A673 (cell line): Measurements from ENCODE around the gene HDAC10. TPM values are rescaled to one million over a fixed set of nuclear protein-coding genes. Genes with fewer than 3 reads are reported as not detected.

Experiments used
- BruUV-seq: library from RNA; stranded (reverse); fragments of 400-500 nt; replicated peaks from 2 replicates; lab custom pipeline; 2021; lab: Mats Ljungman, UMichigan
- CTCF ChIA-PET: fragments of 300-600 bp; sonication (Branson Sonifier 250); formaldehyde crosslinking; loops from one replicate; lab custom pipeline; 2022; ENCODE audit warnings: antibody characterized with exemption; lab: Charles Lee
- POLR2A ChIA-PET: fragments of 300-600 bp; sonication (Branson Sonifier 250); formaldehyde crosslinking; loops from one replicate; lab custom pipeline; 2022; ENCODE audit warnings: antibody characterized with exemption; ENCODE audit not compliant: low non-redundant PET; lab: Charles Lee
- DNase-seq: peaks from one replicate; pipeline ENCODE4 v3.0.0-alpha.2; 2015; ENCODE audit warnings: low spot score
- H3K27ac ChIP-seq: fragments of 200-600 bp; sonication (generic); 2 replicates; pipeline ENCODE4 v1.5.1; 2016; ENCODE audit warnings: mixed run types, low read depth, mild to moderate bottlenecking, mixed read lengths, antibody characterized with exemption, low read length; ENCODE audit not compliant: poor library complexity, severe bottlenecking
- H3K27me3 ChIP-seq: fragments of 200-600 bp; sonication (generic); replicated peaks from 2 replicates; pipeline ENCODE4 v1.6.1; 2017; ENCODE audit warnings: mixed run types, low read depth, mild to moderate bottlenecking, mixed read lengths, antibody characterized with exemption, low read length; ENCODE audit not compliant: insufficient read depth, poor library complexity
- H3K36me3 ChIP-seq: fragments of 200-600 bp; sonication (generic); 2 replicates; pipeline ENCODE4 v1.6.1; 2016; ENCODE audit warnings: mixed run types, mild to moderate bottlenecking, mixed read lengths, antibody characterized with exemption, low read length; ENCODE audit not compliant: insufficient read depth, poor library complexity, severe bottlenecking
- H3K4me1 ChIP-seq: fragments of 200-600 bp; sonication (generic); 2 replicates; pipeline ENCODE4 v1.6.1; 2017; ENCODE audit warnings: mixed run types, mild to moderate bottlenecking, mixed read lengths, antibody characterized with exemption, low read length; ENCODE audit not compliant: insufficient read depth, poor library complexity, severe bottlenecking
- H3K4me3 ChIP-seq: fragments of 200-600 bp; sonication (generic); 2 replicates; pipeline ENCODE4 v1.5.1; 2016; ENCODE audit warnings: low read depth, mixed run types, mild to moderate bottlenecking, mixed read lengths, low read length; ENCODE audit not compliant: poor library complexity, severe bottlenecking
- H3K9me3 ChIP-seq: fragments of 200-600 bp; sonication (generic); 2 replicates; pipeline ENCODE4 v1.6.1; 2016; ENCODE audit warnings: mixed run types, low read depth, mild to moderate bottlenecking, mixed read lengths, antibody characterized with exemption, low read length; ENCODE audit not compliant: poor library complexity, severe bottlenecking
- CTCF ChIP-seq: fragments of 300-800, 200-600 bp; sonication (generic); conservative IDR thresholded peaks from 2 replicates; pipeline ENCODE4 v1.5.1; 2017; ENCODE audit warnings: low read depth, mild to moderate bottlenecking, antibody characterized with exemption, low read length, moderate library complexity, mixed read lengths
- EZH2 ChIP-seq: fragments of 200-600 bp; sonication (generic); IDR thresholded peaks from 2 replicates; pipeline ENCODE4 v1.6.1; 2017; ENCODE audit warnings: borderline replicate concordance, low read depth, mild to moderate bottlenecking, mixed read lengths, antibody characterized with exemption, low read length; ENCODE audit not compliant: poor library complexity, severe bottlenecking
- intact Hi-C: fragments of 100-400 bp; cut with micrococcal nuclease; formaldehyde crosslinking; loops from one replicate; pipeline ENCODE4 v1.10.0; 2022; ENCODE audit not compliant: unreplicated experiment
- total RNA-seq: library from RNA; stranded (reverse); gene quantifications from 2 replicates; pipeline ENCODE4 v1.2.3, GENCODE V29; 2021

The HDAC10 gene
- total RNA-seq, 1 experiment from 2014 or later: 38.6 TPM

GRCh38 chr22:50283821-50284220, 32.8 kb upstream of the HDAC10 start:
- Histone ChIP-seq H3K36me3 (peaks cover 86% of the 10 kb centered on the region), H3K4me3 (no peak overlapping the region), H3K27ac (no peak overlapping the region), H3K4me1 (no peaks in the 10 kb centered on the region), H3K9me3 (no peaks in the 10 kb centered on the region), H3K27me3 (no peaks in the 10 kb centered on the region)
- DNase-seq: no peak
- no peak for TF ChIP-seq CTCF
- TF ChIP-seq EZH2: no peak
- no TSS peak for BruUV-seq
- intact Hi-C loops: no loop called here
- ChIA-PET CTCF (no interaction called here), POLR2A (no interaction called here)

- intact Hi-C loops: no loop called here
- Histone ChIP-seq H3K27me3 (no peaks in the 10 kb centered on the region), H3K4me1 (no peaks in the 10 kb centered on the region), H3K36me3 (peaks cover 86% of the 10 kb centered on the region), H3K9me3 (no peaks in the 10 kb centered on the region), H3K4me3 (no peak overlapping the region), H3K27ac (no peak overlapping the region)
- CTCF ChIA-PET: no interaction called here
- no peak for TF ChIP-seq CTCF
- TF ChIP-seq EZH2: no peak
- peak; percentile 55 for DNase-seq
- no TSS peak for BruUV-seq
- POLR2A ChIA-PET: no interaction called here
Measured at GRCh38 chr22:50282361-50283155, 31.5 kb upstream of the HDAC10 start.

GRCh38 chr22:50281957-50282356, 30.9 kb upstream of the HDAC10 start:
- CTCF ChIA-PET: no interaction called here
- Histone ChIP-seq H3K4me3 (no peak overlapping the region), H3K36me3 (peaks cover 84% of the 10 kb centered on the region), H3K27me3 (no peaks in the 10 kb centered on the region), H3K4me1 (no peaks in the 10 kb centered on the region), H3K9me3 (no peaks in the 10 kb centered on the region), H3K27ac (no peak overlapping the region)
- TF ChIP-seq CTCF: no peak
- no peak for DNase-seq
- POLR2A ChIA-PET: no interaction called here
- BruUV-seq: no TSS peak
- intact Hi-C loops: no loop called here
